ENCODE measurements around the gene CCDC12. TPM values are rescaled to one million over a fixed set of nuclear protein-coding genes. Genes with fewer than 3 reads are reported as not detected.

CCDC12 gene
- total and polyA plus RNA-seq, 9 of the 15 experiments (the other 6 are each of a cell fraction or from before 2014, with no cell fraction given): 8.9 to 201 (median 86.9) TPM

DNA sequence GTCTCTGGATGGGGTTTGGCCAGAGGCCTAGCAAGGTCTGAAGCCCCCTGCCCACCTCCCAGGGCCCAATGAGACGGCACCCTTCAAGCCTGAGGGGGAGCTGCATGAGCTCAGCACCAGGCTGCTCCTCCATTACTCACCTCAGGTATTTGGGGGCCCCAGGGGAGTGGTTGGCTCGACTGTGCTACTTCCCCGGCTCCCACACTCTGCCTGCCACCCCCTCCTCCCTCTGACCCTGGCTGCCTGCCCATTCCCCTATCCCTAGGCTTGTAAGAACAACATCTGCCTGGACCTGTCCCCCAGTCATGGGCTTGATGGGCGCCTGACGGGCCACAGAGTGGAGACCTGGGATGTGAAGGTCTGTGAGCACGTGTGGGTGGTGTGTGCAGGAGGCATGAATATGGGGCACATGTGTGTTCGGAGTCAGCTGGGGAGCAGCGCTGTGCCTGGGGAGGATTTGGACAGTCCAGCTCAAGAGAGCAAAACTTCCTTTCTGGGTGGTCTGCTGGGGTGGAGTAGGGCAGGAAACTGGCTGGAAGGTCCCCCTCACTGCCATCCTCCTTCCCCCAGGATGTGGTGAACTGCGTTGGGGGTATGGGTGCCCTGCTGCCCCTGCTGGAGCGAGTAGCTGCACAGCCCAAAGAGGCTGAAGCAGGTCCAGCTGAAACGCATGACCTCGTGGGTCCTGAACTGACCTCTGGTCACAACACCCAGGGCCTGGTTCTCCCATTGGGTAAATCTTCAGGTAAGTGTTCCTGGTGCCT lies 20.3 kb upstream of the CCDC12 start (continued):
- TF ChIP-seq NR1H2 (CRISPR knock-in tag; IDR thresholded peaks at IDR 0.05) (no peak), PRPF4 (IDR thresholded peaks at IDR 0.05; ENCODE audit: insufficient read depth, low read depth, low read length, poor library complexity, severe bottlenecking) (no peak), CBX1 (IDR thresholded peaks at IDR 0.05; ENCODE audit: low read depth) (no peak), ZNF253 (CRISPR knock-in tag; conservative IDR thresholded peaks at IDR 0.05) (no peak), CTBP1 (IDR thresholded peaks at IDR 0.05; ENCODE audit: borderline replicate concordance) (no peak), POLR2G (IDR thresholded peaks at IDR 0.05; ENCODE audit: low read depth, low read length) (peak; percentile 53), NFIC (IDR thresholded peaks at IDR 0.05) (peak; percentile 41), ZFP36 (IDR thresholded peaks at IDR 0.05; ENCODE audit: low read depth, low read length, partially characterized antibody) (no peak), PTRF (tag; IDR thresholded peaks at IDR 0.05) (no peak), KAT8 (IDR thresholded peaks at IDR 0.05; ENCODE audit: low read depth) (no peak), NR2C2 (CRISPR knock-in tag; IDR thresholded peaks at IDR 0.05) (0 out of 2 replicates have a peak, but pooled peaks have one; percentile 27), NR2C2 (tag; IDR thresholded peaks at IDR 0.05) (no peak)
- TF ChIP-seq, protein P1, sequence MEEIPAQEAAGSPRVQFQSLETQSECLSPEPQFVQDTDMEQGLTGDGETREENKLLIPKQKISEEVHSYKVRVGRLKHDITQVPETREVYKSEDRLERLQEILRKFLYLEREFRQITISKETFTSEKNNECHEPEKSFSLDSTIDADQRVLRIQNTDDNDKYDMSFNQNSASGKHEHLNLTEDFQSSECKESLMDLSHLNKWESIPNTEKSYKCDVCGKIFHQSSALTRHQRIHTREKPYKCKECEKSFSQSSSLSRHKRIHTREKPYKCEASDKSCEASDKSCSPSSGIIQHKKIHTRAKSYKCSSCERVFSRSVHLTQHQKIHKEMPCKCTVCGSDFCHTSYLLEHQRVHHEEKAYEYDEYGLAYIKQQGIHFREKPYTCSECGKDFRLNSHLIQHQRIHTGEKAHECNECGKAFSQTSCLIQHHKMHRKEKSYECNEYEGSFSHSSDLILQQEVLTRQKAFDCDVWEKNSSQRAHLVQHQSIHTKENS (CRISPR knock-in tag; IDR thresholded peaks at IDR 0.05): no peak
- TF ChIP-seq, protein P2, sequence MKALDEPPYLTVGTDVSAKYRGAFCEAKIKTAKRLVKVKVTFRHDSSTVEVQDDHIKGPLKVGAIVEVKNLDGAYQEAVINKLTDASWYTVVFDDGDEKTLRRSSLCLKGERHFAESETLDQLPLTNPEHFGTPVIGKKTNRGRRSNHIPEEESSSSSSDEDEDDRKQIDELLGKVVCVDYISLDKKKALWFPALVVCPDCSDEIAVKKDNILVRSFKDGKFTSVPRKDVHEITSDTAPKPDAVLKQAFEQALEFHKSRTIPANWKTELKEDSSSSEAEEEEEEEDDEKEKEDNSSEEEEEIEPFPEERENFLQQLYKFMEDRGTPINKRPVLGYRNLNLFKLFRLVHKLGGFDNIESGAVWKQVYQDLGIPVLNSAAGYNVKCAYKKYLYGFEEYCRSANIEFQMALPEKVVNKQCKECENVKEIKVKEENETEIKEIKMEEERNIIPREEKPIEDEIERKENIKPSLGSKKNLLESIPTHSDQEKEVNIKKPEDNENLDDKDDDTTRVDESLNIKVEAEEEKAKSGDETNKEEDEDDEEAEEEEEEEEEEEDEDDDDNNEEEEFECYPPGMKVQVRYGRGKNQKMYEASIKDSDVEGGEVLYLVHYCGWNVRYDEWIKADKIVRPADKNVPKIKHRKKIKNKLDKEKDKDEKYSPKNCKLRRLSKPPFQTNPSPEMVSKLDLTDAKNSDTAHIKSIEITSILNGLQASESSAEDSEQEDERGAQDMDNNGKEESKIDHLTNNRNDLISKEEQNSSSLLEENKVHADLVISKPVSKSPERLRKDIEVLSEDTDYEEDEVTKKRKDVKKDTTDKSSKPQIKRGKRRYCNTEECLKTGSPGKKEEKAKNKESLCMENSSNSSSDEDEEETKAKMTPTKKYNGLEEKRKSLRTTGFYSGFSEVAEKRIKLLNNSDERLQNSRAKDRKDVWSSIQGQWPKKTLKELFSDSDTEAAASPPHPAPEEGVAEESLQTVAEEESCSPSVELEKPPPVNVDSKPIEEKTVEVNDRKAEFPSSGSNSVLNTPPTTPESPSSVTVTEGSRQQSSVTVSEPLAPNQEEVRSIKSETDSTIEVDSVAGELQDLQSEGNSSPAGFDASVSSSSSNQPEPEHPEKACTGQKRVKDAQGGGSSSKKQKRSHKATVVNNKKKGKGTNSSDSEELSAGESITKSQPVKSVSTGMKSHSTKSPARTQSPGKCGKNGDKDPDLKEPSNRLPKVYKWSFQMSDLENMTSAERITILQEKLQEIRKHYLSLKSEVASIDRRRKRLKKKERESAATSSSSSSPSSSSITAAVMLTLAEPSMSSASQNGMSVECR (CRISPR knock-in tag; IDR thresholded peaks at IDR 0.05): no peak
- TF ChIP-seq, protein P3, sequence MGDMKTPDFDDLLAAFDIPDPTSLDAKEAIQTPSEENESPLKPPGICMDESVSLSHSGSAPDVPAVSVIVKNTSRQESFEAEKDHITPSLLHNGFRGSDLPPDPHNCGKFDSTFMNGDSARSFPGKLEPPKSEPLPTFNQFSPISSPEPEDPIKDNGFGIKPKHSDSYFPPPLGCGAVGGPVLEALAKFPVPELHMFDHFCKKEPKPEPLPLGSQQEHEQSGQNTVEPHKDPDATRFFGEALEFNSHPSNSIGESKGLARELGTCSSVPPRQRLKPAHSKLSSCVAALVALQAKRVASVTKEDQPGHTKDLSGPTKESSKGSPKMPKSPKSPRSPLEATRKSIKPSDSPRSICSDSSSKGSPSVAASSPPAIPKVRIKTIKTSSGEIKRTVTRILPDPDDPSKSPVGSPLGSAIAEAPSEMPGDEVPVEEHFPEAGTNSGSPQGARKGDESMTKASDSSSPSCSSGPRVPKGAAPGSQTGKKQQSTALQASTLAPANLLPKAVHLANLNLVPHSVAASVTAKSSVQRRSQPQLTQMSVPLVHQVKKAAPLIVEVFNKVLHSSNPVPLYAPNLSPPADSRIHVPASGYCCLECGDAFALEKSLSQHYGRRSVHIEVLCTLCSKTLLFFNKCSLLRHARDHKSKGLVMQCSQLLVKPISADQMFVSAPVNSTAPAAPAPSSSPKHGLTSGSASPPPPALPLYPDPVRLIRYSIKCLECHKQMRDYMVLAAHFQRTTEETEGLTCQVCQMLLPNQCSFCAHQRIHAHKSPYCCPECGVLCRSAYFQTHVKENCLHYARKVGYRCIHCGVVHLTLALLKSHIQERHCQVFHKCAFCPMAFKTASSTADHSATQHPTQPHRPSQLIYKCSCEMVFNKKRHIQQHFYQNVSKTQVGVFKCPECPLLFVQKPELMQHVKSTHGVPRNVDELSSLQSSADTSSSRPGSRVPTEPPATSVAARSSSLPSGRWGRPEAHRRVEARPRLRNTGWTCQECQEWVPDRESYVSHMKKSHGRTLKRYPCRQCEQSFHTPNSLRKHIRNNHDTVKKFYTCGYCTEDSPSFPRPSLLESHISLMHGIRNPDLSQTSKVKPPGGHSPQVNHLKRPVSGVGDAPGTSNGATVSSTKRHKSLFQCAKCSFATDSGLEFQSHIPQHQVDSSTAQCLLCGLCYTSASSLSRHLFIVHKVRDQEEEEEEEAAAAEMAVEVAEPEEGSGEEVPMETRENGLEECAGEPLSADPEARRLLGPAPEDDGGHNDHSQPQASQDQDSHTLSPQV (IDR thresholded peaks at IDR 0.05): no peak
- TF ChIP-seq, protein P4, sequence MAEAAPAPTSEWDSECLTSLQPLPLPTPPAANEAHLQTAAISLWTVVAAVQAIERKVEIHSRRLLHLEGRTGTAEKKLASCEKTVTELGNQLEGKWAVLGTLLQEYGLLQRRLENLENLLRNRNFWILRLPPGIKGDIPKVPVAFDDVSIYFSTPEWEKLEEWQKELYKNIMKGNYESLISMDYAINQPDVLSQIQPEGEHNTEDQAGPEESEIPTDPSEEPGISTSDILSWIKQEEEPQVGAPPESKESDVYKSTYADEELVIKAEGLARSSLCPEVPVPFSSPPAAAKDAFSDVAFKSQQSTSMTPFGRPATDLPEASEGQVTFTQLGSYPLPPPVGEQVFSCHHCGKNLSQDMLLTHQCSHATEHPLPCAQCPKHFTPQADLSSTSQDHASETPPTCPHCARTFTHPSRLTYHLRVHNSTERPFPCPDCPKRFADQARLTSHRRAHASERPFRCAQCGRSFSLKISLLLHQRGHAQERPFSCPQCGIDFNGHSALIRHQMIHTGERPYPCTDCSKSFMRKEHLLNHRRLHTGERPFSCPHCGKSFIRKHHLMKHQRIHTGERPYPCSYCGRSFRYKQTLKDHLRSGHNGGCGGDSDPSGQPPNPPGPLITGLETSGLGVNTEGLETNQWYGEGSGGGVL (CRISPR knock-in tag; IDR thresholded peaks at IDR 0.05): no peak
